Stimulated activated CD4-positive, alpha-beta T cell treated with anti-CD3 and anti-CD28 coated beads, Interleukin-2, amount 100 ng/mL, for 4 hours (primary cell): ENCODE results near the gene CCR9.
"Not testable (repeated sequence)": the region's sequence is repeated elsewhere in the genome, so short reads cannot be mapped to it uniquely, and the experiment has no call there.

ENCODE experiments used
- DNase-seq: peaks from one replicate; pipeline ENCODE4 v3.0.0-alpha.2; 2020; ENCODE audit warnings: low read depth

CCR9 gene, protein sequence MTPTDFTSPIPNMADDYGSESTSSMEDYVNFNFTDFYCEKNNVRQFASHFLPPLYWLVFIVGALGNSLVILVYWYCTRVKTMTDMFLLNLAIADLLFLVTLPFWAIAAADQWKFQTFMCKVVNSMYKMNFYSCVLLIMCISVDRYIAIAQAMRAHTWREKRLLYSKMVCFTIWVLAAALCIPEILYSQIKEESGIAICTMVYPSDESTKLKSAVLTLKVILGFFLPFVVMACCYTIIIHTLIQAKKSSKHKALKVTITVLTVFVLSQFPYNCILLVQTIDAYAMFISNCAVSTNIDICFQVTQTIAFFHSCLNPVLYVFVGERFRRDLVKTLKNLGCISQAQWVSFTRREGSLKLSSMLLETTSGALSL

GRCh38 chr3:45885979-45886705 lies at the start of gene CCR9:
Gene CCR9 (plus strand): TSS chr3:45886543. CDS start chr3:45894934, 8,391 bp downstream.
- no peak for DNase-seq

- DNase-seq = no peak
These were observed 47.9 kb upstream of the CCR9 start for GRCh38 chr3:45838466-45838865.

- DNase-seq = no peak
These were observed 45.0 kb upstream of the CCR9 start for GRCh38 chr3:45841420-45841756.

GRCh38 chr3:45841757-45842491 lies 44.4 kb upstream of the CCR9 start, which contains the start of gene LZTFL1:
Gene LZTFL1 (minus strand): TSS chr3:45842119. CDS start chr3:45841991, 128 bp downstream.
- peak; percentile 88 for DNase-seq

GRCh38 chr3:45842851-45843625 lies 43.3 kb upstream of the CCR9 start:
- DNase-seq = no peak

- DNase-seq = no peak
These were observed 41.7 kb upstream of the CCR9 start for GRCh38 chr3:45844616-45845015.

DNA sequence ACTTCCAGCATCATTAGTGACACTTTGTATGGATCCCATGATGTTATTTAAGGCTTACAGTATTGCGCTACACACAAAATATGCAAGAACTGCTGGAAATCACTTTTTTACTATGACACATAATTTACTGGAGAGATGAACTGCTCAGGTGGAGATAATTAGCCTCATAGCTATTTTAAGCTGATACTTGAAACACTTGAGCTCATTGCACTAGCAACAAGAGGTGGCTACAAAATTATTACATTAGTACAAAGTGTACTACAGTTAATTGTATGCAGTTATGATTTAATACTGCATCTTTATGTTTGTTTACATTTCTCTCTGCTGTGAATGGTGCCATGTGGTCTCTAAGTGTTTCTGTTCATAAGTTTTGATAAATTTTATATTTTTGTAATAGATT lies 38.0 kb upstream of the CCR9 start:
- no peak for DNase-seq

DNA sequence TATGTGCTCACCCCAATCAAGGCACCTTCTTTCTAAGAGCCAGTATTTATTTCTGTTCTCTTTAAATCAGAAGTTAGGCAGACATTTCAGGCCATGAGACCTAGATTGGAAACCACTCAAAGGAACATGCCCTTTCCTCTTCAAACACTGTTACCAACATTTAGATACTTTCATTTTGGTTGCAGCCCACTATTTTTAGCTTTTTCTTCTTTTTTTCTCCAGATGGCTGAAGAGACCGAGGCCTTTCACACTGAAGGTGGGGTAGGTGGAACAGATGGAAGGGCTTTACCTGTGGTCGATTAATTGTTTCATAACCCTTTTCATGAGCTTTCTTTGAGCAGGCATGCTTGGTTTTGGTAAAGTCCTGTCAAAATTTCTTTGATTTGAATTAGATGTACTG lies 33.5 kb upstream of the CCR9 start:
- no peak for DNase-seq

- DNase-seq = not testable (repeated sequence)
These were observed 30.0 kb upstream of the CCR9 start for GRCh38 chr3:45856323-45856722.

- DNase-seq = not testable (repeated sequence)
These were observed 29.3 kb upstream of the CCR9 start for GRCh38 chr3:45857024-45857423.

GRCh38 chr3:45858809-45859543 lies 27.4 kb upstream of the CCR9 start:
- no peak for DNase-seq

DNA sequence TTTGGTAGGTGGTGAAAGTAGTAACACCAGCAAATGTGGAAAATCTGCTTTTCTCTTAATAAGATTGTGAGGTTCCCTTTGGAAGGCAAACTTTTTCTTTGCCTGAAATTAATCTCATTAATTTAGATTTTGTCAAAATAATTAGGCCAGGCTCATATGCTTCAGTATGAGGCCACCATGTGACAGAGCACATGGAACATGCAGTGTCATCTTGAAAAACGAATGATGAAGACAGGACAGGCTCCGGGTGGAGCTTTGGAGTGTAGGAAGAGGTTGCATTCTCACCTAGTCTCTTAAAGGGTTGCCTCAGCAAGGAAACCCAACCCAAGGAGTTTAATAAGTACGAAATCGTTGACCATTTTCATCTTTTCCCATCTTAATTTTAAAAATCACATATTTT lies 25.9 kb upstream of the CCR9 start:
- DNase-seq = no peak

- DNase-seq = no peak
These were observed 25.2 kb upstream of the CCR9 start for GRCh38 chr3:45861043-45861719.

DNA sequence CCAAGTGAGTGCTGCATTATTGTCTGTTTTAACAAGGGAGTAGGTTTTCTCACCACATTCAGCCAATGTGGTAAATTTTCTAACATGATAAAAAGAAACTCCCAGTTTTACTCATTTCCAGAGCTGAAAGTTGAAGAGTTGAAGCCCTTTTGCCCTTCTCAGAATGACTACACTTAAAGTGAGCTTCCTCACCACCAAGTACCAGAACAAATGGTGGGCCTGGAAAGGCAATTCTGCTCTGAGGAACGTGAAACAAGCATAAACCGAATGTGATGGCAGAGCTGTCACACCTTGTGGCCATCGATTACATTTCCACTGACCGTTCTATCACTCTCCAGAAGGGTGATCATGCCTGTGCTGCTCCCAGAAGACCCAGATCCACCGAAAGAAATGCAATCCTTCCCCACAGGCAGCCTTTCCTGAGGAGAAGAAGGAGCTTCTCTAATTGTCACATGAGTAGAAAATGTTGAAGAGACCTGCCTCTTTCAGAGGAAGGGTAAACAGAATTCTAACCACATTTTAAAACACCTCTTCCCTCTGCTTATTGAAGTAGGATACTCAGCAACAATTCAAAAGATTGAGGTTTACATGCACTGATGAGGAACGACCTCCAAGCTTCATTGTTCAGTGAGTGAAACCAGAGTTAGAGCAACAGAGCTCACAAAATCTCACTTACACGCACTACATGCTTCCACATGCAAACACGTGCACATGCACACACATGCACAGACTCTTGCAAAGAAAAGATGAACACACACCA lies 21.4 kb upstream of the CCR9 start:
- no peak for DNase-seq

GRCh38 chr3:45865563-45865962 lies 20.8 kb upstream of the CCR9 start:
- no peak for DNase-seq

GRCh38 chr3:45868213-45868612 lies 18.1 kb upstream of the CCR9 start:
- no peak for DNase-seq

DNA sequence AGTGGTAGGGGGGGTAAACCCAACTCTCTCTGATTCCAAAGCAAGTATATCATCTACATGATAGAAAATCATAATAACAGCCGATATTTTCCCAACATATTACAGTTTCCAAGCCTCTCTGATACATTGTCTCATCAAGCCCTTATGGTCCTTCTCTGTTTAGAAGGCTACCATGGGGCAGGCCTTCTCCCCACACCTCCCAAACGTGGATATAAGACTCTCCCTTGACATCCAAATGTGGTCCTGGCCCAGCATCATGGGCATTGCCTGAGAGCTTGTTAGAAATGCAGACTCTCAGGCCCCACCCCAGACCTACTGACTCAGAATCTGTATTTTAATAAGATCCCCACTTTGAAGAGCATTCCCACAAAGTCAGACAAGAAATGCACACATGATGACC lies 17.7 kb upstream of the CCR9 start:
- no peak for DNase-seq

GRCh38 chr3:45869638-45870037 lies 16.7 kb upstream of the CCR9 start:
- DNase-seq = no peak

- peak; percentile 23 for DNase-seq
These were observed 16.2 kb upstream of the CCR9 start for GRCh38 chr3:45870099-45870498.

DNA sequence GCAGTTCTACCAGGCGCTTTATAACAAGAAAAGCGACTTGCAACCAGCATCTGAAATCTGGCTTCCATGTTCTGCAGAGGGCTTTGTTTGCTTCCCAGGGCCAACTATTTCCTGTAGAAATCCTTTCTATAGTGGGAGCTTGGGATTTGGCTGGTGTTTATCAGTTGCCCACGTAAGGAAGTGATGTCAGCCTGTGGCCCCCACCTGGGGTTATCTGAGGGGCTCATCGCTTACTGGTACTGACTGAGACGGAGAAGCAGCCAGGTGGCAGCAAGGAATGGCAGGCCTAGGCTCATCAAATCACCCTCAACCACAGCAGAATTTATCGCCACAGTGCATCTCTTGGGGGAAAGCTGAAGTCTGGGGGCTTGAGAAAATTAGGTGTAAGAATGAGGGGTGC lies 14.6 kb upstream of the CCR9 start:
- DNase-seq = no peak
